ENCODE results near the gene KCNG4.
A peak's percentile ranks its signal among the peaks of the same experiment; 100 is the strongest.

The KCNG4 gene, protein sequence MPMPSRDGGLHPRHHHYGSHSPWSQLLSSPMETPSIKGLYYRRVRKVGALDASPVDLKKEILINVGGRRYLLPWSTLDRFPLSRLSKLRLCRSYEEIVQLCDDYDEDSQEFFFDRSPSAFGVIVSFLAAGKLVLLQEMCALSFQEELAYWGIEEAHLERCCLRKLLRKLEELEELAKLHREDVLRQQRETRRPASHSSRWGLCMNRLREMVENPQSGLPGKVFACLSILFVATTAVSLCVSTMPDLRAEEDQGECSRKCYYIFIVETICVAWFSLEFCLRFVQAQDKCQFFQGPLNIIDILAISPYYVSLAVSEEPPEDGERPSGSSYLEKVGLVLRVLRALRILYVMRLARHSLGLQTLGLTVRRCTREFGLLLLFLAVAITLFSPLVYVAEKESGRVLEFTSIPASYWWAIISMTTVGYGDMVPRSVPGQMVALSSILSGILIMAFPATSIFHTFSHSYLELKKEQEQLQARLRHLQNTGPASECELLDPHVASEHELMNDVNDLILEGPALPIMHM

DNA sequence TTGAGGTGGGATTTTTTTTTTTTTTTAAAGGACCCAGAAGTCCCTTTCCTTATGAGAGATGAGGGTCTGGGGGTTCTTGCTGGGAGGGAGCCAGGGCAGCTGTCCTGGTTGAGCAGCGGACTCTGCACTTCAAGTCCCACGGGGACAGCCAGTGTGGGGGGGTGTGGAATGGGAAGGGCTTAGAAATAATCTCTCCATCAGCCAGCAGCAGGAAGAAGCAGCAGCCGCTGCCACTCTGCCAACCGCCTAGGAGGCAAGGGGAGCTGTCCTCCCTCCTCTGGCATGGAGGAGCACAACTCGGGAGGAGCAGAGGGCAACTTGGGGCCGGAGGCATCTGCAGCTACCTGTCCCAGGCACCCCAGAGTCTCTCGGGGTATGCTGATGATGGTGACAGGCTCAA is at the start of gene KCNG4:
TSS of gene KCNG4 (minus strand) at position 104 of the 400 bp plus-strand sequence. CDS start 2,527 bp downstream, outside the sequence.
- no peak for DNase-seq (ENCODE audit: low read depth)

GRCh38 chr16:84288902-84289301 is 49.1 kb upstream of the KCNG4 start:
- DNase-seq (ENCODE audit: low read depth): no peak

- no peak for DNase-seq (ENCODE audit: low read depth)
Observed at GRCh38 chr16:84286578-84287240, 46.9 kb upstream of the KCNG4 start.

- DNase-seq (ENCODE audit: low read depth): peak; percentile 8
Observed at GRCh38 chr16:84284154-84284722, 44.4 kb upstream of the KCNG4 start.

DNA sequence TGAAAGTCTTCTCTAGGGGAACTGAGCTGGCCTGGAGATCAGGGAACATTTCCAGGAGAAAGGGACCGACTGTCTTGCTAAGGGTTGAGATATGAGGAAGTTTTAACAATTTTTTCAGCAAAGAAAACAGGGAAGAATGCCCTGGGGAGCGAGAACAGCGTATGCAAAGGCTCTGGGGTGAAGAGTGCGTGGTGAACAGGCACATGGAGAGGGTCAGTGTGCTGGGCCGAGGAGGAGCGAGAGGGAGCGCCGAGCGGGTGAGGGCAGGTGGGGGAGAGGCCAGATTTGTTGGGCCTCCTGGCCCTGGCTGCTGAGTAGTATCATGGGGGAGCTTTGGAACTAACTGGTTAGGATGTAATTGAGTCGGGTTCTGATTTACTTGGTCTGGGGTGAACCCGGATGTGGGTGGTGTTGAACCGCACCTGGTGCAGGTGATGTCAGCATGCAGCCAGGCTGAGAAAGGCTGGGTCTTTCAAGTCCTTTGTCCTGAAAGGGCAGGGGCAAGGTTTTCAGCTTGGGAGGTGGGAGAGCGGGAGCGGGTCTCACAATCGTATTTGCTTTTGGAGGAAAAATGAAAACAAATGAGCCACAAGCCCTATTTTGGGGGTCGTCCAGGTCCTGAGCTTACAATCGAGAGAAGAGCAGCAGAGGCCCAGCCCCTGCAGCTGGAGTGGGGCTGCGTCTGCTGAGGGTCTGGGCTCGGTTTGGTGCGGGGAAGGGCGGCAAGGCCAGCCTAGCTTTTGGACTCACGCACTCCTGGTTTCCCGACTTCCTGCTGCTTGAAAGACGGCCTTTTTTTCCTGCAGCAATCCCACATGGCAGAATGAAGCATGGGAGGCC is 43.7 kb upstream of the KCNG4 start:
- DNase-seq (ENCODE audit: low read depth): no peak

GRCh38 chr16:84282533-84282932 is 42.7 kb upstream of the KCNG4 start:
- DNase-seq (ENCODE audit: low read depth): no peak

DNA sequence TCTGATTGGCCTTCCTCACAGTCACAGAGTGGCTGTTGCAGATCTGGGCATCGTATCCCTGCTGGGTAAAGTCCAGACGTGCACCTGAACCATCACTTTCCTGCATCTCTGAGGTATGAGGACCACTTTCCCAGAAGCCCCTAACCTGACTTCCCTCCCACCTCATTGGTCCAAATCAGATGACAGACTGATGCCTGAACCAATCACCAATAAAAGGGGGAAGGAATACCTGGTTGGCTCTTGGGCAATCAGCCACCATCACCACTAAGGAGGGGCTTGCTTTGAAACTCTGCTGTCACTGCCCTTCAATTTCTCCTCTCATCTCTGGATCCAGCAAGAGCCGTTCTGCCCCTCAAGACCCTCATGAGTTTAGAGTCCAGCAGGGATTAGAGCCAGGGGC is 41.3 kb upstream of the KCNG4 start:
- DNase-seq (ENCODE audit: low read depth): peak; percentile 38

- DNase-seq (ENCODE audit: low read depth): no peak
Observed at GRCh38 chr16:84279881-84280280, 40.1 kb upstream of the KCNG4 start.

DNA sequence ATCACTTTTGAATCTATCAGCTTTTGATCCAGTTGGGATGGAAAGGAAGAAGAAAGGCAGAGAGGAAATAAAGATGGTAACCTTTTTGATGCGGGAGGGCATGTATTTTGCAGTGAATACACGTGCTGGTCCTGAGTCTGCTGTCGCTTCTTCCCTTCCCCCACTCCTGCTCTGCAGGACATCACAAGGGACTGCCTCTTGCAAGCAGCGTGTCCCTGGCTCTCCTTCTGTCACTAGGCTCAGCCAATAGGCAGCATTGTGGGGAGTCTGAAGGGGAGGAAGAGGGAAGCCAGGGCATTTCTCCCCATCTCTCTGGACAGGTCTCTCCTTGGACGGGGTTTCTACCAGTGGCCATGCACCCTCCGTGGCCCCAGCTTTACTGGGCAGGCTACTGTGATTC is 39.2 kb upstream of the KCNG4 start:
- DNase-seq (ENCODE audit: low read depth): no peak

GRCh38 chr16:84278333-84278732 is 38.5 kb upstream of the KCNG4 start:
- DNase-seq (ENCODE audit: low read depth): no peak

GRCh38 chr16:84277244-84277823 is 37.5 kb upstream of the KCNG4 start:
- DNase-seq (ENCODE audit: low read depth): peak; percentile 34

GRCh38 chr16:84275585-84276151 is 35.9 kb upstream of the KCNG4 start:
- DNase-seq (ENCODE audit: low read depth): no peak

DNA sequence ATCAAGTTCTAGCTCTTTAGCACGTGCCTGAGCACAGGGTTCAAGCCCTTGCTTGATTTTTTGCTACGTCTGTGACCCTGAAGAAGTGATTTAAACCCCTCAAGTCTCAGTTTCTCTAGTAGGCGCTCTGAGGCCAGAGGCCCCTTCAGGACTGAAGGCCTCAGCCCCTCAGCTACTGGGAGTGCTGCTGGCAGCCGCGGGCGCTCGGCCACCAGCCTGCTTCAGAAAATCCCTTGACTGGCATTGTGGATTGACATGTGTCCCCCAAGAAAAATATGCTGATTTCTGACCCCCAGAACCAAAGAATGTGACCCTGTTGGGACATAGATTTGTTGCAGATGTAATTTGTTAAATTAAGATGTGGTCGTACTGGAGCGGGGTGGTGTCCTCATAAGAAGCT is 34.7 kb upstream of the KCNG4 start:
- no peak for DNase-seq (ENCODE audit: low read depth)

GRCh38 chr16:84272740-84273320 is 33.0 kb upstream of the KCNG4 start:
- no peak for DNase-seq (ENCODE audit: low read depth)

DNA sequence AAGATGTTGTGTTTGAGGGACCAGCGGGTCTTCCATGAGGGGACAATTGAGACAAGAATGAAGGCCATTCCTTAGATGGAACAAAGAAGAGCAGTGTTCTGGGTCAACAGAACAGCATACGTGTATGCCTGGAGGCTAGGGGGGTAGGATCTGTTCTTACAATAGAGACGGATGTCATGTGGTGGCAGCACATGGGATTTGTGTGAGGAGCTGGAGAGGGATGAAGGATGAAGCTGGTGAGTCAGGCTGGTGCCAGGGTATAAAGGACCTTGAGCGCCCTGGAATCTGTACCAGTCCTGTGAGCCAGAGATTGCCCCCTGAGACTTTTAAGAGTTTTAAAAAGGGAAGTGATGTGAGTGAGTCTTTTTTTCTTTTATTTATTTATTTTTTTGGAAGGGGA is 32.1 kb upstream of the KCNG4 start:
- no peak for DNase-seq (ENCODE audit: low read depth)

DNA sequence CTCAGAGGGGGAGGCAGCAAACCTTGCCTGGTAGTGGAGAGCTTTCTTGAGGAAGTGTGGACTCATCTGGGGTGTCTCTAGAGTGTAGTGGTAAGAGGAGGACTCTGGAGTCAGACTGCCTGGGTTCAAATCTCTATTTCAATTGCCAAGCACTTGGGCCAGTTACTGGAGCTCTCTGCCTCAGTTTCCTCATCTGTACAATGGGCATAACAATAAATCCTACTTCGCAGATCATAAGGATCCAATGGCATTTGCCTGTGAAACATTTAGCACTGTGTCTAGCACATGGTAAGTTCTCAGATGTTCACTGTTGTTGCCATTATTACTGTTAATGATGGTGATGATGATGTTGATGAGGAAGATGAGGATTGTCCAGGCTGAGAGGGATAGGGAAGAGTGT is 31.2 kb upstream of the KCNG4 start:
- no peak for DNase-seq (ENCODE audit: low read depth)

- no peak for DNase-seq (ENCODE audit: low read depth)
Observed at GRCh38 chr16:84270531-84270930, 30.7 kb upstream of the KCNG4 start.

DNA sequence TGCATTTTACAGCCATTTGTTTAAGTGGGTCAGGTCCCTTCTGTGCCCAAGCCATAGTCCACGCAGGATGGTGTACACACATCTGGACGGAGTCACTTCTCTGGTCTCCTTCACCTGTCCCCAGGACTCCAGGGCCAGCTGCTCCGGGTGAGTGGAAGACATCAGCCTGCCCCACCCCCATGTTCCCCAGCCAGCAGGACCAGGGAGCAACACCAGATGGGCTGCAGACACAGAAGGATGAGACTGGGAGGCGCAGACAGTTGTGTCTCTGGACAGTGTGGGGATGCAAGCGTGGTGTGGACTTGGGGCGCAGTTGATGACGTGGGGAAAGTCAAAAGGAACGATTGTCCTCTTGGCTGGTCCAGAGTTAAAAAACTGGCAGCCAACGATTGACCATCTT is 30.3 kb upstream of the KCNG4 start:
- DNase-seq (ENCODE audit: low read depth): no peak

GRCh38 chr16:84268291-84269040 is 28.7 kb upstream of the KCNG4 start:
- DNase-seq (ENCODE audit: low read depth): no peak

- DNase-seq (ENCODE audit: low read depth): no peak
Observed at GRCh38 chr16:84267380-84267779, 27.6 kb upstream of the KCNG4 start.

All from iris pigment epithelial cell (primary cell).